GM18502 (cell line): ENCODE data around the gene RGS9.
A peak's percentile ranks its signal among the peaks of the same experiment; 100 is the strongest.
"Not testable (repeated sequence)": the region's sequence is repeated elsewhere in the genome, so short reads cannot be mapped to it uniquely, and the experiment has no call there.

ENCODE experiments used
- ATAC-seq: cut with Tn5 transposase; IDR thresholded peaks from one replicate; pipeline ENCODE4 v1.9.1; 2021; ENCODE audit warnings: mild to moderate bottlenecking; ENCODE audit not compliant: unreplicated experiment, poor library complexity

Gene RGS9

GRCh38 chr17:65109990-65110680 is 27.0 kb upstream of the RGS9 start:
- no peak for ATAC-seq

GRCh38 chr17:65115839-65116238 is 21.3 kb upstream of the RGS9 start:
- no peak for ATAC-seq

- not testable (repeated sequence) for ATAC-seq
These were observed 20.7 kb upstream of the RGS9 start for GRCh38 chr17:65116515-65116914.

- no peak for ATAC-seq
These were observed 19.7 kb upstream of the RGS9 start for GRCh38 chr17:65117384-65118035.

GRCh38 chr17:65121368-65121767 is 15.8 kb upstream of the RGS9 start:
- ATAC-seq = no peak

DNA sequence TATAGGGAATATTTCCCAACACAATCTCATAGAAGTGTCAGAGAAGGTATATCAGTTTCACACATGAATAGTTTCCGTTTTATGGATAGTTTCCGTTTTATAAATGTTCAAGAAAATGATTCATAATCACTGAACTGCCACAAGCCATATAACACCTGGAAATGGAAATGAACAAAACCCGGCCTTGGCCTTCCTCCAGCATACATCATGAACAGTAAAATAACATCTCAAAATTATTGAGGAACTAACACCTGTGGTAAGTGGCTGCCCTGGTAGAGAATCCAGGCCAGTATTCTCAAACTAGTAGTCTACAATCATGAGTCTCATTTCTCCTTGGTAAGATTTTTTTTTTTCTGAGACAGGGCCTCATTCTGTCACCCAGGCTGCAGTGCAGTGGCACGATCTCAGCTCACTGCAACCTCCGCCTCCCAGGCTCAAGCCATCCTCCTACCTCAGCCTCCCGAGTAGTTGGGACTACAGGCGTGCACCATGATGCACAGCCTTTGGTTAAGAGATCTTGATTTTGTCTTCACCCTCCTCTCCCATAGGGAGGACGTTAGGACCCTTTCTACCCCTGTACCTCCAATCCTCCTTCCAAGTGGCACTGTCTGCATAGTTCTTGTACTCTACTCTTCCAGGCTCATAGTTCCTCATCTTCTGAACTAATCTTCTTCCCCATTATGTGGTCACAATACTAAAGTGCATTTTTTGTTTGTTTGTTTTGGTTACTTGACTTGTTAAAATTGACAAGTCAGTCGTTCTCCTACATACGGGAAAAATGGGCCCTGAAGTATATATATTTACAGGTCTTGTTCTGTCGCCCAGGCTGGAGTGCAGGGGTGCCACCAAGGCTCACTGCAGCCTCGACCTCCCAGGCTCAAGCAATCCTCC is 15.0 kb upstream of the RGS9 start:
- no peak for ATAC-seq

DNA sequence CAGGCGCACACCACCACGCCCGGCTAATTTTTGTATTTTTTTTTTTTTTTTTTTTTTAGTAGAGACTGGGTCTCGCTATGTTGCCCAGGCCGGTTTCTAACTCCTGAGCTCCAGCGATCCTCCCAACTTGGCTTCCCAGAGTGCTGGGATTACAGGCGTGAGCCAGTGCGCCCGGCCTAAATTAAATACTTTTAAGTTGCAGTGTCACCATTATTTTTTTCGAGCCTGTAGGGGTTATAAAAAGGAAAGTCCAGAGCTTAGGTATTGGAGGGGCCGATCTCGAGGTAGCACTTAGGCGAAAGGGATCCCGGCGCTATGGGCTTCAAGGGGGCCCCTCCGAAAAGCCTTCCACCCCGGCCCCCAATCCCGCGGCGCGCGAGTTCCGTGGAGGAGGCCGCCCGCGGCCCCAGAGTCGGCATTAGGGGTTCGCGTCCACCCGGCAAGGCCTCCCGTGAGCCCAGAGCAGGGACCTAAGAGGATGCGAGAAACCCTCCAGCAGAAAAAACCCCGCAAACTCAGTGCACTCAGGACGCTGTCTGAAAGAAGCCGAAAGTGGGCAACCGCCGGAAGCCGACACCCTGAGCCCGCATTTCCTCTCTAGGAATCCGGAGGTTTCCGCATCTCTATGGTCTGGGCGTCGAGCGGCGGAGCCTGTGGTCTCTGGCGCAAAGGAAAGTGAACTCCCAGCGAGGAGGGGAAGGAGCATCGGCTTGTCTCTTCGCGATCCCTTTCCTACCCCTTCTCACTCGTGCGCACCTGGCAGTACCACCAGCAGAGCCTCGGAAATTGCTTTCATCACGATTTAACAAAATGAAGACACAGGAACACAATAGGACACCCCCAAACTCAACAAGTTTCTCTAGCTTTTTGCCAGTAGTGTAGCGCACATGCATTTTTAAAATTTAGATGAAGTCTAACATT is 14.1 kb upstream of the RGS9 start:
- peak; percentile 84 for ATAC-seq

DNA sequence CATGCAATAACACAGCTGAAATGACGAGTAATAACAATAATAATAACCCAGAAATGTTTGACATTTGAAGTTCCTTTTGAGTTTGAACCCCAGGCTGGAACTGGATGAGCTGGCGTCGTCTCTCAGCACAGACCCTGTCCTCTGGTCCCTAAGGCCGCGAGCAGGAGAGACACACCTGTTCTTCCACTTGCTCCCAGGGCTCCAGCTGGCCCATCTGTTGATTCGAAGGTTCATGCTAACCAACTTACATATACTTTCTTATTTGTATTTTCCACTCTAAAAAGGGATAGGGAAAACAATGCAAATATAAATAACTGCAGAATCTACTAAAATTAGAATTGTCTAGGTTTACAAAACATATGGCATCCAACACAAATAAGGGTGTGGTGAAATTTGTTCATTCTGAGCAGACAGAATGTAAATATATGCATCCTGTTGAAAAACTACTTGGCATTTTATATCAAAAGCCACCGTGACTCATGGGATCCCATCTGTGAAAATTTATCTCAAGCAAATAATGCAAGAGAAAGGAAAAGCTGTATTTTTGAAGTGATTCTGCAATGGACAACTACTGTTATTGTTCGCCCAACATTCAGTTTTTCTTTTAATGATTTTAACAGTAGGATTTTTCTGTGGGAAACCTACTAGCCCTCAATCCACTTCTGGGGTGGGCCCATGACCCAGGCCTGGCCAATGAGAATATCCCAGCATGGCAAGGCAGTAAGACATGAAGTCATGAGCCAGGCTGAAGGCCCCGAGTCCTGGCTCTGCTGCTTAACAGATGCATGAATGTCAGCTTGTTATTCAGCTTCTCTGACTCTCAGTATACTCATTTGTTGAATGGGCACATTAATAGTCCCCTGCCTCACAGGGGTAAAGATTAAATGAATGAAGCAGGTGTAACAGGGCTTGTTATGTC is 13.2 kb upstream of the RGS9 start:
- ATAC-seq = no peak

DNA sequence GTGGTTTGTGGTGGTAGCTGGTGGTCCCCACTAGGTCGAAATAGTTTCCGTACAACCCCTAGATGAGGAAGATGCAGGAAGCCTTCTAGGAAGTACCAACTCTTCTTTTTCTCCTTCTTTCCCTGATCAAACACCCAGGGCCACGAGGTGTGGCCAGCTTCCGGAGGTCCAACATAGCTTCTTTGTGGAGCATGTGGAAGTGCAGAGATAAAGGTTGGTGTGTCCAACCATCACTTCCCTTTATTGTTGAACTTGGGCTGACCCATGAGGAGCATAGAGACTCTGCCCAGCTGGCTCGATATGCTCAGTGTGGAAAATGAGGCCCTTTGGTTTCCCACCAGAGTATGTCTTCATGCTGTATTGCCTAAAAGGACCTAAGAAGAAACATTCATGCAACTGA is 6.3 kb upstream of the RGS9 start:
- no peak for ATAC-seq

DNA sequence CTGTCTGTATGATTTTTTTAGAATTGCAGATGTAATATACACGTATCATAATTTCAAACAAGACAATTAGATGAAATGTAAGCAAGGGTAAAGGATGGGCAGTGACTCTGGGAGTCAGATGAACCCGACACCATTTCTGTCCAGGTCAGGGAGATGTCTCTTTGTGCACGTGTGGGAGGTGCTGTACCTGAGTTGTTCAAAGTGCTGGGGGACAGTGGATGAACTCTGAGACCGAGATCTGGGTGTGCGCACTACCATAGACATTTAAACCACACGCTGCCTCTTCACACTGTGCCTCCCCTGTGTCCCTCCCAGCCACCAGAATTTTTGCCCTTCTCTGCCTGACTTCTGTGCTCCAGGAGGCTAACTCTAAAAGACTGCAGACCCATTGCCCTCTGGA is 5.9 kb upstream of the RGS9 start:
- ATAC-seq = no peak

DNA sequence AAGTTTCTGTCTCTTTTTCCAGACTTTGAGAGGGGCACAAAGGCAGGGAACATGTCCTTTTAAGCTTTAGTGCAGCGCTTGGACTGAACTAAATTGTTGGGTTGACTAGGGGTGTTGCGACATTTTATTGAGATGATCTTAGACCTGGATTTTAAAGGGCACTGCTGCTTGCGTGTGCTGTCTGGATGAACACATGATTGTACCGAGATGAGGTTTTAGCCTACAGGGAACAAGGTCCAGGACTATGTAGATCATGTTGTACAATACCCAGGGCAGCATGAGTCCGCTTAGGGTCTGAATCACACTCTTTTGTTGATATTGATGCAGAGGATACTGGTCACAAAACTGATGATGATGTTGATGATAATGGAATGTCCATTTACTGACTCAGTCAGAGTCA is 5.2 kb upstream of the RGS9 start:
- ATAC-seq = no peak

DNA sequence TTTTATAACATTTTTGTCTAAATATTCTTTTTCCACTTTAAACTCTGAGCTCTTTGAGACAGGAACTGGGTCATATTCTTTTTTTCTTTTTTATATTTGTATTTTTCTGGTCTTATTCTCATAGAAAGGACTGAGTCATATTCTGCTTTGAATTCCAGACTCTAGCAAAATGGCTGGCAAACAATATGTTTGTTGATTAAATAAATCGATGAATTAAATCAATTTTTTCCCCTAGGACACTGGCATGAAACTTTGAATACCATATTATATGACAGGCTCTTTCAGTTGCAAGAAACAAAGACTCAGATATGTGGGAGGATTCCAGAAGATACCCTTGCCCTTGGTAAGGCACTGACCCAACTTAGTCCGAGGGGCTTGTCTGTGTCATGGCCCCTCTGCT is 3.1 kb upstream of the RGS9 start:
- ATAC-seq = no peak

- no peak for ATAC-seq
These were observed 2.1 kb downstream of the RGS9 start for GRCh38 chr17:65139101-65139764.

DNA sequence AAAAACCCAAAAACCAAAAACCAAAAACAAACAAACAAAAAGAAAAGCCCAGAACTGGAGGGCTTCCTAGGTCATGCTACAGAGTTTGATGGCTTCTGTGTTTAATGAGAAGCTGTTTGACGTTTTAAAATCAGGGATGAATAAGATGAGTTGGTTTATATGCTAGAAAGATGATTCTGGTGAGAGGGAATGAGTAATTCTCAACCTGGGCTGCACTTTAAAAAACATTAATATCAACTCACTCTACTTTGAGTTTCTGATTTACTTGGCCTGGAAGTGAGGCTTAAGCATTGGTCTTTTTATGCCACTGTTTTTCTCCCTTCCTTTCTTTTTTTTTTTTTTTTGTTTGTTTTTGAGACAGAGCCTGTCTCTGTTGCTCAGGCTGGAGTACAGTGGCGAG is 5.1 kb downstream of the RGS9 start:
- no peak for ATAC-seq

GRCh38 chr17:65143889-65144604 is 6.9 kb downstream of the RGS9 start:
- no peak for ATAC-seq

- ATAC-seq = no peak
These were observed 8.6 kb downstream of the RGS9 start for GRCh38 chr17:65145743-65146142.

DNA sequence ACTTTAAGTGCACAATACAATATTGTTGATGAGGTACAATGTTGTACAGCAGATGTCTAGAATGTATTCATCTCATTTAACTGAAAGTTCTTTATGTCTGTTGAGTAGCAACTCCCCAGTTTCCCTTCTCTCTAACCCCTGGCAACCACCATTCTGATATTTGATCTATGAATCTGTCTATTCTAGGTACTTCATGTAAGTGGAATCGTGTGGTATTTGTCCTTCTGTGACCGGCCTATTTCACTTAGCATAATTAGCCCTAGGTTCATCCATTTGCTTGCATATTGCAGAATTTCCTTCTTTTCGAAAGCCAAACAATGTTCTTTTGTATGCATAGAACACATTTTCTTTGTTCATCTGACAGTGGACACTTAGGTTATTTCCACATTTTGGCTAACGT is 10.8 kb downstream of the RGS9 start:
- no peak for ATAC-seq
